Right lobe of liver (tissue), 6 donors: ENCODE data around the gene A4GALT. TPM values are rescaled to one million over a fixed set of nuclear protein-coding genes. Genes with fewer than 3 reads are reported as not detected.
A peak's percentile ranks its signal among the peaks of the same experiment; 100 is the strongest.
"Not testable (repeated sequence)": the region's sequence is repeated elsewhere in the genome, so short reads cannot be mapped to it uniquely, and the experiment has no call there.

Experiments used
- ATAC-seq, 4 donors: fragments of 200-7000 bp; cut with Tn5 transposase; one replicate each; pipeline ENCODE4 v1.9.1; 2020; ENCODE audit warnings: mild to moderate bottlenecking in 4 of 4, moderate library complexity in 4 of 4
- DNase-seq, 3 donors: peaks; one replicate each; pipeline ENCODE4 v3.0.0-alpha.2; 2020
- H3K27ac ChIP-seq, 3 donors: fragments of 200-600 bp; one replicate each; pipeline ENCODE4 v1.8.0; 2022
- H3K27me3 ChIP-seq, 2 donors: fragments of 200-600 bp; one replicate each; pipeline ENCODE4 v1.8.0; 2022
- H3K36me3 ChIP-seq, 4 donors: fragments of 200-600 bp; sonication (generic) in 1 of 4; one replicate each; pipeline versions ENCODE4 v1.5.1 to v1.8.0; 2017 to 2022; ENCODE audit warnings: control low read depth in 1 of 4
- H3K4me1 ChIP-seq, 4 donors: fragments of 200-600 bp; sonication (generic) in 1 of 4; one replicate each; pipeline versions ENCODE4 v1.5.1 to v1.8.0; 2017 to 2022; ENCODE audit warnings: control low read depth in 1 of 4
- H3K4me3 ChIP-seq, 3 donors: fragments of 200-600 bp; one replicate each; pipeline ENCODE4 v1.8.0; 2022
- H3K9me3 ChIP-seq, 4 donors: fragments of 200-600 bp; sonication (generic) in 1 of 4; one replicate each; pipeline versions ENCODE4 v1.5.1 to v1.8.0; 2017 to 2022; ENCODE audit warnings: control low read depth in 1 of 4
- POLR2A ChIP-seq: fragments of 450-650 bp; IDR thresholded peaks from one replicate; pipeline ENCODE4 v1.6.1; 2017; ENCODE audit warnings: antibody characterized with exemption, mild to moderate bottlenecking
- WGBS: methylation state at CpG from one replicate; pipeline ENCODE4 v1.1.6; 2018; ENCODE audit warnings: low coverage, low lambda C conversion rate; ENCODE audit not compliant: insufficient coverage; ENCODE audit errors: missing lambda C conversion rate; 5-methylcytosine and 5-hydroxymethylcytosine counted together
- intact Hi-C, 2 donors: fragments of 100-400 bp; cut with DNase I; formaldehyde crosslinking; loops; one replicate each; pipeline versions ENCODE4 v1.11.2 to v1.14.1; 2022
- total RNA-seq, 6 experiments: library from RNA; depleted of rRNA in 2 of 6; stranded (reverse); fragments of >200 nt in 2 of 6; fragmentation: NEBNext Ultra II Directional in 3 of 6; extraction: Animal tissue kit (Norgen Biotek cat#: 25700) in 3 of 6; gene quantifications; one replicate each; pipeline versions ENCODE4 v1.1.0 to v1.2.4, GENCODE V29; 2016 to 2023
- TF ChIP-seq, protein P1 (sequence below), 4 donors: fragments of 200-600 bp in 3 of 4; fragments of 450-650 bp in 1 of 4; IDR thresholded peaks; one replicate each; pipeline versions ENCODE4 v1.5.1 to v1.8.0; 2016 to 2022; ENCODE audit warnings: antibody characterized with exemption in 4 of 4, mild to moderate bottlenecking in 2 of 4
- donor health status: DM: no; HTN: yes; CAD: no.
- donor health status: DM: no; HTN: no; CAD: no.
- donor health status: DM: no; HTN: no; CAD: no.
- donor health status: DM: no; HTN: yes; CAD: no.
- donor health status: DM: no; HTN: yes; CAD: no.

Gene A4GALT
- total RNA-seq, 6 experiments from 2014 or later, result 0.86 to 3.7 (median 2.2) TPM

DNA sequence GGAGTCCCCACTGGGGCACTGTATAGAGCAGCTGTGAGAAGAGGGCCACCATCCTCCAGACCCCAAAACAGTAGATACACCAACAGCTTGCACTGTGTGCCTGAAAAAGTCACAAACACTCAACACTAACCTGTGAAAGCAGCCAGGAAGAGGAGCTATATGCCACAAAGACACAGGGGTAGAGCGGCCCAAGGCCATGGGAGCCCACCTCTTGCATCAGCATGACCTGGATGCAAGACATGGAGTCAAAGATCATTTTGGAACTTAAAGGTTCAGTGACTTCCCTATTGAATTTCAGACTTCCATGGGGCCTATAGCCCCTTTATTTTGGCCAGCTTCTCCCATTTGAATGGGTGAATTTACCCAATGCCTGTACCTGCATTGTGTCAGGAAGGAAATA, 41.8 kb downstream of the A4GALT start:
- WGBS, result no CpG with 5 or more reads among the region's 1 CpG
- intact Hi-C loops, result no loop called here
- Histone ChIP-seq H3K36me3 (no peaks in the 10 kb centered on the region), H3K4me1 (peaks cover 0 to 21% (median 6%) of the 10 kb centered on the region in 4 donors), H3K4me3 (no peak overlapping the region), H3K27ac (no peak overlapping the region), H3K27me3 (no peaks in the 10 kb centered on the region), H3K9me3 (no peaks in the 10 kb centered on the region)
- ATAC-seq, result no peak
- no peak for DNase-seq
- TF ChIP-seq, protein P1, sequence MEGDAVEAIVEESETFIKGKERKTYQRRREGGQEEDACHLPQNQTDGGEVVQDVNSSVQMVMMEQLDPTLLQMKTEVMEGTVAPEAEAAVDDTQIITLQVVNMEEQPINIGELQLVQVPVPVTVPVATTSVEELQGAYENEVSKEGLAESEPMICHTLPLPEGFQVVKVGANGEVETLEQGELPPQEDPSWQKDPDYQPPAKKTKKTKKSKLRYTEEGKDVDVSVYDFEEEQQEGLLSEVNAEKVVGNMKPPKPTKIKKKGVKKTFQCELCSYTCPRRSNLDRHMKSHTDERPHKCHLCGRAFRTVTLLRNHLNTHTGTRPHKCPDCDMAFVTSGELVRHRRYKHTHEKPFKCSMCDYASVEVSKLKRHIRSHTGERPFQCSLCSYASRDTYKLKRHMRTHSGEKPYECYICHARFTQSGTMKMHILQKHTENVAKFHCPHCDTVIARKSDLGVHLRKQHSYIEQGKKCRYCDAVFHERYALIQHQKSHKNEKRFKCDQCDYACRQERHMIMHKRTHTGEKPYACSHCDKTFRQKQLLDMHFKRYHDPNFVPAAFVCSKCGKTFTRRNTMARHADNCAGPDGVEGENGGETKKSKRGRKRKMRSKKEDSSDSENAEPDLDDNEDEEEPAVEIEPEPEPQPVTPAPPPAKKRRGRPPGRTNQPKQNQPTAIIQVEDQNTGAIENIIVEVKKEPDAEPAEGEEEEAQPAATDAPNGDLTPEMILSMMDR (IDR thresholded peaks at IDR 0.05), result no peak

DNA sequence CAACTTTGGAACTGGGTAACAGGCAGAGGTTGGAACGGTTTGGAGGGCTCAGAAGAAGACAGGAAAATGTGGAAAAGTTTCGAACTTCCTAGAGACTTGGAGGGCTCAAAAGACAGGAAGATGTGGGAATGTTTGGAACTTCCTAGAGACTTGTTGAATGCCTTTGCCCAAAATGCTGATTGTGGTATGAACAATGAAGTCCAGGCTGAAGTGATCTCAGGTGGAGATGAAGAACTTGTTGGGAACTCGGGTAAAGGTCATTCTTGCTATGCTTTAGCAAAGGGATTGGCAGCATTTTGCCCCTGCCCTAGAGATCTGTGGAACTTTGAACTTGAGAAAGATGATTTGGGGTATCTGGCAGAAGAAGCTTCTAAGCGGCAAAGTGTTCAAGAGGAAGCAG, 42.7 kb downstream of the A4GALT start:
- H3K36me3 ChIP-seq, H3K27ac ChIP-seq, H3K4me3 ChIP-seq, H3K9me3 ChIP-seq, DNase-seq, H3K27me3 ChIP-seq, intact Hi-C loops, ATAC-seq: not testable (repeated sequence)
- H3K4me1 ChIP-seq, result peaks cover 0 to 24% (median 8%) of the 10 kb centered on the region in 4 donors
- 73% methylated on average over 4 of the region's 4 CpGs for WGBS

DNA sequence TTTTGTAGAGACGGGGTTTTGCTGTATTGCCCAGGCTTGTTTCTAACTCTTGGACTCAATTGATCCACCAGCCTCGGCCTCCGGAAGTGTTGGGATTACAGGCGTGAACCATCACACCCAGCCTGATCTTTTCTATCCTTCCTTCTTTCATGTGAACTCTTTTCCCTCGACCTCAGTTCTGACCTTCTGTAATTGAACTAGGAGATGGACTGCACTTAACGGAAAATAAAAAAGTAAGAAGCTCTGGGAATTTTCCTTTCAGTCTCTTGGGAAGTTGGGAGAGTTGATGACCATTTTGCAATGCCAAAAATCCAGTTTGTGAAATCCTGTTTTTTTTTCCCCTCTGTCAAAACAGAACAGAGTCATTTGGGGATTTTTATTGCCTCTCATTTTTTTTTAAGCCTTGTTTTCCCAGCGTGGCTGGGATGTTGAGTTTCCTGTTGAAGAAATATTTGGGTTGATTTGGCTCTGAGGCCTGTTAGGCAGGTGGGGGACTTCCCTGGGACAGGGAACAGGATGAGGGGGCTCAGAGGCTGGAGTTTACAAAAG, 44.5 kb downstream of the A4GALT start:
- Histone ChIP-seq H3K36me3 (no peaks in the 10 kb centered on the region), H3K27ac (peak overlapping the region in 2 of 3 donors; percentile 12 to 54), H3K9me3 (no peaks in the 10 kb centered on the region), H3K4me1 (peaks cover 0 to 11% (median 5%) of the 10 kb centered on the region in 4 donors), H3K27me3 (no peaks in the 10 kb centered on the region), H3K4me3 (no peak overlapping the region)
- intact Hi-C loops, result no loop called here
- DNase-seq, result no peak
- TF ChIP-seq, protein P1 (IDR thresholded peaks at IDR 0.05), result no peak
- no peak for TF ChIP-seq POLR2A
- peak in 1 of 4 donors; percentile 35 for ATAC-seq
- WGBS, result 40% methylated on average over 7 of the region's 7 CpGs

DNA sequence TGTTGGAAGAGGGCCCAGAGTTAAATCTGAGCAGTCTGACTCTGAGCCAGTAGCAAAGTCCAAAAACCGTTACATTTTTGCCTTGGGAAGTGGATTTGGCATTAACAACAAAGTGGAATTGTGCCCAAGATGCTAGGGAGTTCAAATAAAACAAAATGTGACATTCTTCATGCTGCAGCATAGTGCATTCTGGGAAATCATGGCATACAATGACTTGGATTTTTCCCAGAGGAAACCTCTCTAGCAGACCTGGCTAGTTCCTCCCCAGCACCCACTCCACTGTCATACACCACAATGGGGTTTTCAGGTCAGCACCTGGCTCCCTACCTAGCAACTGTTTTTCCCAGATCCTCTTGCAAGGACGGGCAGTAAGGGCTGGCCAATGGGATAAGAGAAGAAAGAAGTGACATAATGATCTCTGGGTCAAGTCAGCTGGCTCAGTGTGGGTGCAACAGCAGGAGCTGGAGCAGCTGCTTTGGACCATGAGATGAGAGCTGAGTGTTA, 46.7 kb downstream of the A4GALT start:
- 20% methylated on average over 1 of the region's 2 CpGs for WGBS
- intact Hi-C loops, result no loop called here

DNA sequence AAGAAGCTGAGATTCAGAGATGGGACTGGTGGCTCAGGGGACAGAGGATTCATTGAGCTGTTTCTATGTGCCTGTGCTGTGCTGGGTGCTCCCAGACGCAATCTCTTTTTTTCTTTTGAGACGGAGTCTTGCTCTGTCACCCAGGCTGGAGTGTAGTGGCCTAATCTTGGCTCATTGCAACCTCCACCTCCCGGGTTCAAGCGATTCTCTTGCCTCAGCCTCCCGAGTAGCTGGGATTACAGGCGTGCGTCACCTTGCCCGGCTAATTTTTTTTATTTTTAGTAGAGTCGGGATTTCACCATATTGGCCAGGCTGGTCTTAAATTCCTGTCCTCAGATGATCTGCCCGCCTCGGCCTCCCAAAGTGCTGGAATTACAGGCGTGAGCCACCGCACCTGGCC, 47.6 kb downstream of the A4GALT start:
- H3K9me3 ChIP-seq, H3K36me3 ChIP-seq, intact Hi-C loops, H3K27me3 ChIP-seq, ATAC-seq, H3K4me3 ChIP-seq, DNase-seq, H3K27ac ChIP-seq: not testable (repeated sequence)
- WGBS, result 95% methylated on average over 12 of the region's 13 CpGs
- H3K4me1 ChIP-seq, result peaks cover 0 to 11% (median 5%) of the 10 kb centered on the region in 4 donors

More for the DNA sequence above, 46.7 kb downstream of the A4GALT start:
- Histone ChIP-seq H3K36me3 (no peaks in the 10 kb centered on the region), H3K27ac (no peak overlapping the region), H3K27me3 (no peaks in the 10 kb centered on the region), H3K9me3 (no peaks in the 10 kb centered on the region), H3K4me3 (no peak overlapping the region), H3K4me1 (peaks cover 0 to 11% (median 5%) of the 10 kb centered on the region in 4 donors)
- no peak for DNase-seq
- peak; percentile 37 to 65 (median 58) for ATAC-seq
- TF ChIP-seq, protein P1 (IDR thresholded peaks at IDR 0.05), result no peak
- TF ChIP-seq POLR2A, result no peak
